Type B pancreatic cell (in vitro differentiated cells): ENCODE data around the gene IL17A. TPM values are rescaled to one million over a fixed set of nuclear protein-coding genes. Genes with fewer than 3 reads are reported as not detected.
"Not testable (repeated sequence)": the region's sequence is repeated elsewhere in the genome, so short reads cannot be mapped to it uniquely, and the experiment has no call there.

ENCODE experiments used
- DNase-seq: peaks from one replicate; pipeline ENCODE4 v3.0.0; 2021; ENCODE audit warnings: mixed read lengths; ENCODE audit not compliant: unreplicated experiment; ENCODE audit errors: extremely low spot score
- H3K27ac Mint-ChIP-seq: 2 replicates; pipeline ENCODE4 v1.8.0; 2021; ENCODE audit warnings: mild to moderate bottlenecking, mixed read lengths
- H3K27me3 Mint-ChIP-seq: 2 replicates; pipeline ENCODE4 v1.8.0; 2021; ENCODE audit warnings: mixed read lengths
- H3K36me3 Mint-ChIP-seq: 2 replicates; pipeline ENCODE4 v1.8.0; 2021; ENCODE audit warnings: mixed read lengths
- H3K4me1 Mint-ChIP-seq: one replicate; pipeline ENCODE4 v1.8.0; 2021; ENCODE audit warnings: mixed read lengths; ENCODE audit not compliant: unreplicated experiment
- H3K4me3 Mint-ChIP-seq: 2 replicates; pipeline ENCODE4 v1.8.0; 2021; ENCODE audit warnings: mild to moderate bottlenecking, mixed read lengths
- H3K9me3 Mint-ChIP-seq: 2 replicates; pipeline ENCODE4 v1.8.0; 2021; ENCODE audit warnings: mixed read lengths
- total RNA-seq: library from RNA; stranded (reverse); gene quantifications from 2 replicates; pipeline ENCODE4 v1.2.1, GENCODE V29; 2021; ENCODE audit warnings: low replicate concordance
- TF ChIP-seq, protein P1 (sequence below): fragments of 200-600 bp; sonication (generic); conservative IDR thresholded peaks from 2 replicates; pipeline ENCODE4 v1.5.0; 2021; ENCODE audit warnings: antibody characterized with exemption, mild to moderate bottlenecking

IL17A gene
- total RNA-seq, 1 donor from 2014 or later = 0.17 TPM

DNA sequence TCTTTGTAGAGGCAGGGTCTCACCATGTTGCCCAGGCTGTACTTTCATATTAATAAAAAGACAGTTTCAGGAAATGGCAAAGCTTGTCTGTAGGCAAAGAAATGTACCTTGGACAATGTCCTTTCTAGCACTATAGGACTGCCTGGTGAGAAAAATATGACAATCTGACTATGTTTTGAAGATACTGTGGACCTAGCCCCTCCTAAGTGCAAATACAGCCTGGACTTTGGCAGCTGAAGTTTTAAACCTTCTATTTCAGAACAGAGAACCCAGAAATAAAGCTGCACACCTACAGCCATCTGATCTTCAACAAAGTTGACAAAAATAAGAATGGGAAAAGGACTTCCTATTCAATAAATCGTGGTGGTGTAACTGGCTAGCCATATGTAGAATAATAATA, 18.9 kb upstream of the IL17A start:
- no peak for DNase-seq
- H3K4me3 Mint-ChIP-seq = no peak overlapping the region
- H3K9me3 Mint-ChIP-seq = no peaks in the 10 kb centered on the region
- H3K27ac Mint-ChIP-seq = no peak overlapping the region
- H3K27me3 Mint-ChIP-seq = peaks cover 10% of the 10 kb centered on the region
- no peaks in the 10 kb centered on the region for H3K36me3 Mint-ChIP-seq
- no peaks in the 10 kb centered on the region for H3K4me1 Mint-ChIP-seq
- TF ChIP-seq, protein P1, sequence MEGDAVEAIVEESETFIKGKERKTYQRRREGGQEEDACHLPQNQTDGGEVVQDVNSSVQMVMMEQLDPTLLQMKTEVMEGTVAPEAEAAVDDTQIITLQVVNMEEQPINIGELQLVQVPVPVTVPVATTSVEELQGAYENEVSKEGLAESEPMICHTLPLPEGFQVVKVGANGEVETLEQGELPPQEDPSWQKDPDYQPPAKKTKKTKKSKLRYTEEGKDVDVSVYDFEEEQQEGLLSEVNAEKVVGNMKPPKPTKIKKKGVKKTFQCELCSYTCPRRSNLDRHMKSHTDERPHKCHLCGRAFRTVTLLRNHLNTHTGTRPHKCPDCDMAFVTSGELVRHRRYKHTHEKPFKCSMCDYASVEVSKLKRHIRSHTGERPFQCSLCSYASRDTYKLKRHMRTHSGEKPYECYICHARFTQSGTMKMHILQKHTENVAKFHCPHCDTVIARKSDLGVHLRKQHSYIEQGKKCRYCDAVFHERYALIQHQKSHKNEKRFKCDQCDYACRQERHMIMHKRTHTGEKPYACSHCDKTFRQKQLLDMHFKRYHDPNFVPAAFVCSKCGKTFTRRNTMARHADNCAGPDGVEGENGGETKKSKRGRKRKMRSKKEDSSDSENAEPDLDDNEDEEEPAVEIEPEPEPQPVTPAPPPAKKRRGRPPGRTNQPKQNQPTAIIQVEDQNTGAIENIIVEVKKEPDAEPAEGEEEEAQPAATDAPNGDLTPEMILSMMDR = no peak

DNA sequence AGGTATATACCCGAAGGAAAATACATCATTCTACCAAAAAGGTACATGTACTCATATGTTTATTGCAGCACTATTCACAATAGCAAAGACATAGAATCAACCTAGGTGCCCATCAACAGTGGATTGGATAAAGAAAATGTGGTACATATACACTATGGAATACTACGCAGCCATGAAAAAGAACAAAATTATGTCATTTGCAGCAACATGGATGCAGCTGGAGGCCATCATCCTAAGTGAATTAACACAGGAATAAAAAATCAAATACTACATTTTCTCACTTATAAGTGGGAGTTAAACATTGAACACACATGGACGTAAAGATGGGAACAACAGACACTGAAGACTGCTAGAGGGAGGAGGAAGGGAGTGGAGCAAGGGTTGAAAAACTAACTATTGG, 17.8 kb upstream of the IL17A start:
- H3K27ac Mint-ChIP-seq, H3K9me3 Mint-ChIP-seq, DNase-seq, H3K4me1 Mint-ChIP-seq, H3K4me3 Mint-ChIP-seq, H3K36me3 Mint-ChIP-seq: not testable (repeated sequence)
- peaks cover 10% of the 10 kb centered on the region for H3K27me3 Mint-ChIP-seq

DNA sequence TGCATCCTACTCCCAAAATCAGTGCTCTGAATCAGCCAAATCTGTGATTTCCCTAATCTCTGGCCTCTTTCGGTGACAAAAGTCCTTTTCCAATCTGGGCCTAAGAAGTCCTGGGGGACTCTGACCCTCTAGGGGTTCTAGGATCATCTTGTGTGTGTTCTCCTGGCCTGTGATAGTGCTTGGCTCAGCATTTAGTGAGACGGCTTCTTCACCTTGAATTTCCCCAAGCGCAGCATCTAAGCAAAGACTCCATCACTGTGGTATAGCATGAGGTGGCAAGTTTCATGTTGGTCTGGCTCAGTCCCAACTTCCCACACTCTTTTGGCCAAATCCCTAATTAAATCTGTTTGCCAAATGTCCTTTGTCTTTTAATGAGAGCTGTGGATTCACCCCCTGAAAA, 12.1 kb upstream of the IL17A start:
- H3K9me3 Mint-ChIP-seq = no peaks in the 10 kb centered on the region
- H3K27ac Mint-ChIP-seq = no peak overlapping the region
- no peaks in the 10 kb centered on the region for H3K4me1 Mint-ChIP-seq

DNA sequence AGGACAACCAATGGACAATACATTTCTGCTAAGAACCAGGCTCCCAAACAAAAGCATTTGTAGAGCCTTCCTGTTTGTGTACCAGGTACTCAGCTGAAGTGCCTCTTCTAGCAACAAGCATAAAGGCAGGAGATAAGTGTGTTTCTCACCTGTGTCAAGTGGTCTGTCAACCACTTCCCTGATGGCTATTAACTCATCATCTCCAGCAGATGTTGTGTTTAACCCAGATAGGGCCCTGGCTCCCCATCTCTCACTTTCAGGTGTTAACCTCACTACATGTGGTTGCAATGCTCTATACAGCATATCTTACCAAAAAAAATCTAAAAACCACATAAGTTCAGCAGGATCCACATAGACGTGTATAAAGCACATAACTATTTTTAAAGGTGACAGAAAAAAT, 9.6 kb upstream of the IL17A start:
- H3K27me3 Mint-ChIP-seq = peaks cover 10% of the 10 kb centered on the region
- no peaks in the 10 kb centered on the region for H3K9me3 Mint-ChIP-seq
- peaks cover 4% of the 10 kb centered on the region for H3K4me1 Mint-ChIP-seq
- no peak overlapping the region for H3K4me3 Mint-ChIP-seq
- no peak for DNase-seq
- TF ChIP-seq, protein P1 = no peak
- no peak overlapping the region for H3K27ac Mint-ChIP-seq
- H3K36me3 Mint-ChIP-seq = no peaks in the 10 kb centered on the region

More for the DNA sequence above, 12.1 kb upstream of the IL17A start:
- TF ChIP-seq, protein P1 = no peak
- DNase-seq = no peak
- peaks cover 6% of the 10 kb centered on the region for H3K27me3 Mint-ChIP-seq
- H3K36me3 Mint-ChIP-seq = no peaks in the 10 kb centered on the region
- no peak overlapping the region for H3K4me3 Mint-ChIP-seq

DNA sequence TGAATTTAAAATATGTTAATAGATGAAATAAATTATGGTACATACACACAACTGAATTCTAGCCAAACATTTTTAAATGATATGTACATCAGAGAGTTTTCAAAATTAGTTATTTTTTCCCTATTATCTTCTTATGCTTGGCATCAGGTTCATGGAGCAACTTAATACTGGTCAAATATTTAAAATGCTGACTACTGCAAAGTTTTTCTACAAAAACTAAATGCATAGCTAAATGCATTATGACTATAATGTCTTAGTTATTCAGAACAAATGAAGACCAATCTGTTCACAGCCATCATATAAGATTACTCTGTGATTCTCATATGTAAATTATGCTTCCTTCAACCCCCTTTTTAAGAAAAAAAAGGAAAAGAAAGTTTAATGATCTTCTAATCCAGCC, 8.2 kb upstream of the IL17A start:
- no peak overlapping the region for H3K4me3 Mint-ChIP-seq
- peaks cover 14% of the 10 kb centered on the region for H3K27me3 Mint-ChIP-seq
- no peak for DNase-seq
- no peaks in the 10 kb centered on the region for H3K9me3 Mint-ChIP-seq
- peaks cover 4% of the 10 kb centered on the region for H3K4me1 Mint-ChIP-seq
- no peaks in the 10 kb centered on the region for H3K36me3 Mint-ChIP-seq
- H3K27ac Mint-ChIP-seq = no peak overlapping the region
- TF ChIP-seq, protein P1 = no peak

DNA sequence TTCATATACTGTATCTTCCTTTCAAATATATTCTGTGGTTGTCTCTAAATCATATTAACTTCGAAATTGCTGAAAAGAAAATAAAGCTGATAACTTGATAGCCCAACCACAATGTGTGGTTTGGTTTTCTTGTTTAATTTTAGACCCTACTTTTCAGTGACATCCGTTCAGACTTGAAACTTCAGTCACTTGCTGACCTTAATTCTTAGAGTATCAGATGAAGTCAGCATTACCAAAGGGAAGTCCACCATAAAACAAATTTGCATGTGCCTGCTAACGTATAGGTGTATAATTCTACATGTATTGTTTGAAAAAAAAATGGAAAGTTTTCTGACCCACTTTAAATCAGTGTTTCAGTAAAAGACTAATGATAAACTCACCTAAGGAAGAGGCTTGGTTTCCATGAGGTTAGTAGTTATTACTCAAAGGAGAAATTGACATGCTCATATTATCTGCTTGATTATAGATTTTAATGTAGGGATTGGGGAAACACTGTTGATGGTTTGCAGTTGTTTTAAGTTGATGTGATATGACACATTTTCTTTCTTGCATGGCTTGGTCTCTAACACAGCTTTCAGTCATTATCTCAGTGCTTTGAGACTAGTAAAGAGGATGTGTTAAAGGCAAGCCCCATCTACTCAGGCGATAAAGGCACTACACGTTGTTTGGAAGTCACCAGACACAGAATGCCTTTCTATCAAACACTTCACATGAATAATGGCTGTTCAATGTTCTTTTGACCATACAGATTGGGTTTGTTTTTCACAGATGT, 5.2 kb upstream of the IL17A start:
- Mint-ChIP-seq H3K27ac (no peak overlapping the region), H3K4me1 (peaks cover 4% of the 10 kb centered on the region), H3K4me3 (no peak overlapping the region), H3K36me3 (no peaks in the 10 kb centered on the region), H3K27me3 (peaks cover 32% of the 10 kb centered on the region), H3K9me3 (no peaks in the 10 kb centered on the region)
- DNase-seq = no peak
- TF ChIP-seq, protein P1 = no peak
